HG03457 (cell line): ENCODE data around the gene MTMR12.
A peak's percentile ranks its signal among the peaks of the same experiment; 100 is the strongest.
"Not testable (repeated sequence)": the region's sequence is repeated elsewhere in the genome, so short reads cannot be mapped to it uniquely, and the experiment has no call there.

Experiments used
- ATAC-seq: cut with Tn5 transposase; IDR thresholded peaks from one replicate; pipeline ENCODE4 v1.9.1; 2021; ENCODE audit warnings: moderate number of reproducible peaks; ENCODE audit not compliant: unreplicated experiment

The MTMR12 gene

GRCh38 chr5:32298059-32298415, 14.7 kb downstream of the MTMR12 start:
- no peak for ATAC-seq

GRCh38 chr5:32297181-32298058, 15.3 kb downstream of the MTMR12 start:
- ATAC-seq = no peak

GRCh38 chr5:32295966-32296772, 16.6 kb downstream of the MTMR12 start:
- ATAC-seq = not testable (repeated sequence)

- no peak for ATAC-seq
Observed at GRCh38 chr5:32291591-32291990, 21.1 kb downstream of the MTMR12 start.

GRCh38 chr5:32290922-32291321, 21.8 kb downstream of the MTMR12 start:
- peak; percentile 67 for ATAC-seq

- ATAC-seq = not testable (repeated sequence)
Observed at GRCh38 chr5:32290501-32290900, 22.2 kb downstream of the MTMR12 start.

- not testable (repeated sequence) for ATAC-seq
Observed at GRCh38 chr5:32289986-32290385, 22.8 kb downstream of the MTMR12 start.

GRCh38 chr5:32288135-32288534, 24.6 kb downstream of the MTMR12 start:
- not testable (repeated sequence) for ATAC-seq

GRCh38 chr5:32287525-32287924, 25.2 kb downstream of the MTMR12 start:
- not testable (repeated sequence) for ATAC-seq

- ATAC-seq = no peak
Observed at GRCh38 chr5:32285510-32286138, 27.1 kb downstream of the MTMR12 start.

GRCh38 chr5:32283539-32284377, 29.0 kb downstream of the MTMR12 start:
- ATAC-seq = no peak

GRCh38 chr5:32283061-32283460, 29.7 kb downstream of the MTMR12 start:
- no peak for ATAC-seq

- no peak for ATAC-seq
Observed at GRCh38 chr5:32282633-32283032, 30.1 kb downstream of the MTMR12 start.

GRCh38 chr5:32281378-32282133, 31.2 kb downstream of the MTMR12 start:
- ATAC-seq = not testable (repeated sequence)

- ATAC-seq = peak; percentile 84
Observed at GRCh38 chr5:32280656-32281081, 32.1 kb downstream of the MTMR12 start.

GRCh38 chr5:32279786-32280185, 33.0 kb downstream of the MTMR12 start:
- ATAC-seq = no peak

- no peak for ATAC-seq
Observed at GRCh38 chr5:32279223-32279622, 33.5 kb downstream of the MTMR12 start.

GRCh38 chr5:32278406-32278805, 34.3 kb downstream of the MTMR12 start:
- ATAC-seq = no peak

GRCh38 chr5:32277798-32278197, 34.9 kb downstream of the MTMR12 start:
- ATAC-seq = no peak
